Kidney epithelial cell (primary cell): ENCODE data around the gene SAMD4A. TPM values are rescaled to one million over a fixed set of nuclear protein-coding genes. Genes with fewer than 3 reads are reported as not detected.

ENCODE experiments used
- DNase-seq: peaks from one replicate; pipeline ENCODE4 v3.0.0-alpha.2; 2010; ENCODE audit warnings: low read depth
- H3K27me3 ChIP-seq: 2 replicates; pipeline ENCODE4 v1.6.0; 2011; ENCODE audit warnings: low read length; ENCODE audit not compliant: control insufficient read depth, insufficient read depth
- H3K36me3 ChIP-seq: 2 replicates; pipeline ENCODE4 v1.5.1; 2011; ENCODE audit warnings: low read length; ENCODE audit not compliant: control insufficient read depth, insufficient read depth
- H3K4me3 ChIP-seq: 2 replicates; pipeline ENCODE4 v1.5.1; 2011; ENCODE audit warnings: low read depth, mild to moderate bottlenecking, control low read depth, low read length
- CTCF ChIP-seq: IDR thresholded peaks from 2 replicates; pipeline ENCODE4 v1.5.1; 2011; ENCODE audit warnings: mild to moderate bottlenecking, moderate library complexity, low read length, control low read depth, inconsistent platforms; ENCODE audit not compliant: insufficient read depth, poor library complexity, severe bottlenecking
- total RNA-seq: library from RNA; depleted of rRNA; stranded (reverse); fragments of >200 nt; gene quantifications from 2 replicates; pipeline ENCODE4 v1.2.3, GENCODE V29; 2015

The SAMD4A gene
- total RNA-seq, 1 donor from 2014 or later: 14.5 TPM

GRCh38 chr14:54756656-54757392, 189.9 kb downstream of the SAMD4A start:
- TF ChIP-seq CTCF: no peak
- H3K36me3 ChIP-seq: peaks cover 5% of the 10 kb centered on the region
- H3K4me3 ChIP-seq: no peak overlapping the region
- DNase-seq: no peak
- no peaks in the 10 kb centered on the region for H3K27me3 ChIP-seq

- DNase-seq: no peak
- Histone ChIP-seq H3K4me3 (no peak overlapping the region), H3K36me3 (peaks cover 5% of the 10 kb centered on the region), H3K27me3 (no peaks in the 10 kb centered on the region)
- TF ChIP-seq CTCF: no peak
Measured at GRCh38 chr14:54758041-54758440, 191.1 kb downstream of the SAMD4A start.

GRCh38 chr14:54759982-54760585, 193.2 kb downstream of the SAMD4A start:
- H3K36me3 ChIP-seq: peaks cover 7% of the 10 kb centered on the region

GRCh38 chr14:54760866-54761575, 194.1 kb downstream of the SAMD4A start:
- H3K36me3 ChIP-seq: peaks cover 7% of the 10 kb centered on the region
- no peak overlapping the region for H3K4me3 ChIP-seq
- no peak for DNase-seq
- H3K27me3 ChIP-seq: no peaks in the 10 kb centered on the region
- TF ChIP-seq CTCF: no peak

More at GRCh38 chr14:54759982-54760585, 193.2 kb downstream of the SAMD4A start:
- Histone ChIP-seq H3K27me3 (no peaks in the 10 kb centered on the region), H3K4me3 (no peak overlapping the region)
- no peak for DNase-seq
- TF ChIP-seq CTCF: no peak

- no peak for DNase-seq
- no peak for TF ChIP-seq CTCF
- no peak overlapping the region for H3K4me3 ChIP-seq
- H3K27me3 ChIP-seq: no peaks in the 10 kb centered on the region
- peaks cover 7% of the 10 kb centered on the region for H3K36me3 ChIP-seq
Measured at GRCh38 chr14:54761835-54762234, 194.9 kb downstream of the SAMD4A start.
